C4-2B (cell line): ENCODE data around the gene ANKIB1.

Source experiments
- CTCF ChIP-seq: fragments of 450-650 bp; conservative IDR thresholded peaks from 2 replicates; pipeline ENCODE4 v1.5.1; 2017; ENCODE audit warnings: mild to moderate bottlenecking
- ZFX ChIP-seq: fragments of 450-650 bp; IDR thresholded peaks from 2 replicates; pipeline ENCODE4 v1.6.1; 2017

GRCh38 chr7:92436612-92437445 lies 191.1 kb downstream of the ANKIB1 start:
- no peak for TF ChIP-seq CTCF
- TF ChIP-seq ZFX: no peak
